ENCODE measurements around the gene WDR43.
A peak's percentile ranks its signal among the peaks of the same experiment; 100 is the strongest.

The WDR43 gene

GRCh38 chr2:28909655-28910353 lies 15.3 kb downstream of the WDR43 start:
- DNase-seq (ENCODE audit: low spot score), result no peak

GRCh38 chr2:28915939-28916338 lies 21.5 kb downstream of the WDR43 start:
- DNase-seq (ENCODE audit: low spot score), result no peak

GRCh38 chr2:28926847-28927246 lies 32.4 kb downstream of the WDR43 start:
- no peak for DNase-seq (ENCODE audit: low spot score)

GRCh38 chr2:28927469-28927868 lies 33.0 kb downstream of the WDR43 start:
- no peak for DNase-seq (ENCODE audit: low spot score)

- no peak for DNase-seq (ENCODE audit: low spot score)
Measured at GRCh38 chr2:28927878-28928277, 33.4 kb downstream of the WDR43 start.

GRCh38 chr2:28929581-28929980 lies 35.1 kb downstream of the WDR43 start:
- no peak for DNase-seq (ENCODE audit: low spot score)

GRCh38 chr2:28930205-28930604 lies 35.7 kb downstream of the WDR43 start:
- DNase-seq (ENCODE audit: low spot score), result no peak

GRCh38 chr2:28934769-28935168 lies 40.3 kb downstream of the WDR43 start:
- no peak for DNase-seq (ENCODE audit: low spot score)

- DNase-seq (ENCODE audit: low spot score), result no peak
Measured at GRCh38 chr2:28941008-28941407, 46.5 kb downstream of the WDR43 start.

GRCh38 chr2:28944535-28945248 lies 50.2 kb downstream of the WDR43 start:
- DNase-seq (ENCODE audit: low spot score), result no peak

- no peak for DNase-seq (ENCODE audit: low spot score)
Measured at GRCh38 chr2:28948160-28948559, 53.7 kb downstream of the WDR43 start.

- DNase-seq (ENCODE audit: low spot score), result no peak
Measured at GRCh38 chr2:28949190-28949589, 54.7 kb downstream of the WDR43 start.

GRCh38 chr2:28949617-28950305 lies 55.3 kb downstream of the WDR43 start:
- no peak for DNase-seq (ENCODE audit: low spot score)

GRCh38 chr2:28950941-28951630 lies 56.6 kb downstream of the WDR43 start:
- no peak for DNase-seq (ENCODE audit: low spot score)

GRCh38 chr2:28951910-28952835 lies 57.7 kb downstream of the WDR43 start:
- DNase-seq (ENCODE audit: low spot score), result no peak

- DNase-seq (ENCODE audit: low spot score), result no peak
Measured at GRCh38 chr2:28952836-28953211, 58.4 kb downstream of the WDR43 start.

- no peak for DNase-seq (ENCODE audit: low spot score)
Measured at GRCh38 chr2:28955467-28955866, 61.0 kb downstream of the WDR43 start.

GRCh38 chr2:28956415-28956826 lies 62.0 kb downstream of the WDR43 start:
- DNase-seq (ENCODE audit: low spot score), result no peak

GRCh38 chr2:28956890-28957289 lies 62.4 kb downstream of the WDR43 start:
- DNase-seq (ENCODE audit: low spot score), result no peak

- peak; percentile 84 for DNase-seq (ENCODE audit: low spot score)
Measured at GRCh38 chr2:28958689-28959088, 64.2 kb downstream of the WDR43 start.

- DNase-seq (ENCODE audit: low spot score), result no peak
Measured at GRCh38 chr2:28960401-28960800, 65.9 kb downstream of the WDR43 start.
